ENCODE results near the gene BEND2. TPM values are rescaled to one million over a fixed set of nuclear protein-coding genes. Genes with fewer than 3 reads are reported as not detected.

Gene BEND2
- total RNA-seq, 2 donors from 2014 or later = not detected

GRCh38 chrX:18172970-18173369 is 47.7 kb downstream of the BEND2 start:
- H3K9me3 Mint-ChIP-seq = no peaks in the 10 kb centered on the region
- no peak overlapping the region for H3K4me3 Mint-ChIP-seq
- ATAC-seq (no peak), DNase-seq (ENCODE audit: low spot score) (no peak)
- H3K36me3 Mint-ChIP-seq = no peaks in the 10 kb centered on the region
- H3K4me1 Mint-ChIP-seq (ENCODE audit: low read depth in 2 of 2) = no peaks in the 10 kb centered on the region
- no peak overlapping the region for H3K27ac Mint-ChIP-seq
- H3K27me3 Mint-ChIP-seq = peaks cover 3 to 5% of the 10 kb centered on the region in 2 donors

GRCh38 chrX:18170910-18171309 is 49.8 kb downstream of the BEND2 start:
- Mint-ChIP-seq H3K4me1 (ENCODE audit: low read depth in 2 of 2) (no peaks in the 10 kb centered on the region), H3K27me3 (peaks cover 0 to 2% of the 10 kb centered on the region in 2 donors), H3K36me3 (no peaks in the 10 kb centered on the region), H3K4me3 (no peak overlapping the region), H3K9me3 (no peaks in the 10 kb centered on the region), H3K27ac (no peak overlapping the region)
- ATAC-seq (no peak), DNase-seq (ENCODE audit: low spot score) (no peak)

- H3K9me3 Mint-ChIP-seq = no peaks in the 10 kb centered on the region
- H3K4me1 Mint-ChIP-seq (ENCODE audit: low read depth in 2 of 2) = no peaks in the 10 kb centered on the region
- DNase-seq (ENCODE audit: low spot score) = no peak
- H3K27ac Mint-ChIP-seq = no peak overlapping the region
- no peak for ATAC-seq
- H3K27me3 Mint-ChIP-seq = peaks cover 0 to 2% of the 10 kb centered on the region in 2 donors
- H3K4me3 Mint-ChIP-seq = no peak overlapping the region
- no peaks in the 10 kb centered on the region for H3K36me3 Mint-ChIP-seq
Measured at GRCh38 chrX:18166068-18166467, 54.6 kb downstream of the BEND2 start.

- no peaks in the 10 kb centered on the region for H3K36me3 Mint-ChIP-seq
- no peak overlapping the region for H3K4me3 Mint-ChIP-seq
- peaks cover 0 to 4% of the 10 kb centered on the region in 2 donors for H3K4me1 Mint-ChIP-seq (ENCODE audit: low read depth in 2 of 2)
- peaks cover 4% of the 10 kb centered on the region for H3K9me3 Mint-ChIP-seq
- no peak overlapping the region for H3K27ac Mint-ChIP-seq
- ATAC-seq (no peak), DNase-seq (ENCODE audit: low spot score) (no peak)
- peaks cover 0 to 8% of the 10 kb centered on the region in 2 donors for H3K27me3 Mint-ChIP-seq
Measured at GRCh38 chrX:18160369-18160768, 60.3 kb downstream of the BEND2 start.

GRCh38 chrX:18158963-18159362 is 61.7 kb downstream of the BEND2 start:
- ATAC-seq = no peak
- peaks cover 0 to 8% of the 10 kb centered on the region in 2 donors for H3K27me3 Mint-ChIP-seq
- H3K27ac Mint-ChIP-seq = no peak overlapping the region
- H3K4me1 Mint-ChIP-seq (ENCODE audit: low read depth in 2 of 2) = peaks cover 0 to 4% of the 10 kb centered on the region in 2 donors
- H3K4me3 Mint-ChIP-seq = no peak overlapping the region
- peaks cover 4% of the 10 kb centered on the region for H3K9me3 Mint-ChIP-seq
- no peak for DNase-seq (ENCODE audit: low spot score)
- no peaks in the 10 kb centered on the region for H3K36me3 Mint-ChIP-seq

- ATAC-seq = no peak
Measured at GRCh38 chrX:18151649-18152048, 69.0 kb downstream of the BEND2 start.

GRCh38 chrX:18151157-18151556 is 69.5 kb downstream of the BEND2 start:
- Mint-ChIP-seq H3K4me3 (no peak overlapping the region), H3K4me1 (ENCODE audit: low read depth in 2 of 2) (no peaks in the 10 kb centered on the region), H3K36me3 (no peaks in the 10 kb centered on the region), H3K9me3 (peaks cover 5% of the 10 kb centered on the region), H3K27me3 (peaks cover 0 to 2% of the 10 kb centered on the region in 2 donors), H3K27ac (no peak overlapping the region)
- ATAC-seq (no peak), DNase-seq (ENCODE audit: low spot score) (no peak)

More at GRCh38 chrX:18151649-18152048, 69.0 kb downstream of the BEND2 start:
- Mint-ChIP-seq H3K4me1 (ENCODE audit: low read depth in 2 of 2) (peaks cover 0 to under 1% of the 10 kb centered on the region in 2 donors), H3K27me3 (peaks cover 0 to 2% of the 10 kb centered on the region in 2 donors), H3K4me3 (no peak overlapping the region), H3K27ac (no peak overlapping the region), H3K36me3 (no peaks in the 10 kb centered on the region), H3K9me3 (peaks cover 6% of the 10 kb centered on the region)
- no peak for DNase-seq (ENCODE audit: low spot score)

GRCh38 chrX:18149454-18149853 is 71.2 kb downstream of the BEND2 start:
- H3K4me3 Mint-ChIP-seq = no peak overlapping the region
- DNase-seq (ENCODE audit: low spot score) = no peak
- no peak overlapping the region for H3K27ac Mint-ChIP-seq
- H3K27me3 Mint-ChIP-seq = peaks cover 0 to 2% of the 10 kb centered on the region in 2 donors
- no peak for ATAC-seq
- H3K9me3 Mint-ChIP-seq = peaks cover 5% of the 10 kb centered on the region
- no peaks in the 10 kb centered on the region for H3K4me1 Mint-ChIP-seq (ENCODE audit: low read depth in 2 of 2)
- no peaks in the 10 kb centered on the region for H3K36me3 Mint-ChIP-seq

GRCh38 chrX:18146954-18147353 is 73.7 kb downstream of the BEND2 start:
- no peak for ATAC-seq
- H3K27ac Mint-ChIP-seq = no peak overlapping the region
- DNase-seq (ENCODE audit: low spot score) = no peak
- H3K4me3 Mint-ChIP-seq = no peak overlapping the region
- H3K9me3 Mint-ChIP-seq = peaks cover 5% of the 10 kb centered on the region
- H3K36me3 Mint-ChIP-seq = no peaks in the 10 kb centered on the region
- no peaks in the 10 kb centered on the region for H3K4me1 Mint-ChIP-seq (ENCODE audit: low read depth in 2 of 2)
- H3K27me3 Mint-ChIP-seq = no peaks in the 10 kb centered on the region

- no peaks in the 10 kb centered on the region for H3K36me3 Mint-ChIP-seq
- no peaks in the 10 kb centered on the region for H3K27me3 Mint-ChIP-seq
- H3K4me3 Mint-ChIP-seq = no peak overlapping the region
- H3K27ac Mint-ChIP-seq = no peak overlapping the region
- ATAC-seq = no peak
- no peaks in the 10 kb centered on the region for H3K4me1 Mint-ChIP-seq (ENCODE audit: low read depth in 2 of 2)
- peaks cover 2% of the 10 kb centered on the region for H3K9me3 Mint-ChIP-seq
- no peak for DNase-seq (ENCODE audit: low spot score)
Measured at GRCh38 chrX:18146009-18146408, 74.7 kb downstream of the BEND2 start.

- no peak for ATAC-seq
Measured at GRCh38 chrX:18136816-18137215, 83.9 kb downstream of the BEND2 start.

GRCh38 chrX:18133605-18134004 is 87.1 kb downstream of the BEND2 start:
- Mint-ChIP-seq H3K27ac (no peak overlapping the region), H3K36me3 (no peaks in the 10 kb centered on the region), H3K9me3 (no peaks in the 10 kb centered on the region), H3K4me1 (ENCODE audit: low read depth in 2 of 2) (no peaks in the 10 kb centered on the region), H3K27me3 (peaks cover 0 to 1% of the 10 kb centered on the region in 2 donors), H3K4me3 (no peak overlapping the region)
- ATAC-seq (no peak), DNase-seq (ENCODE audit: low spot score) (no peak)

More at GRCh38 chrX:18136816-18137215, 83.9 kb downstream of the BEND2 start:
- Mint-ChIP-seq H3K36me3 (no peaks in the 10 kb centered on the region), H3K9me3 (no peaks in the 10 kb centered on the region), H3K27me3 (peaks cover 0 to 16% of the 10 kb centered on the region in 2 donors), H3K27ac (no peak overlapping the region), H3K4me3 (no peak overlapping the region), H3K4me1 (ENCODE audit: low read depth in 2 of 2) (no peaks in the 10 kb centered on the region)
- no peak for DNase-seq (ENCODE audit: low spot score)

- Mint-ChIP-seq H3K27ac (no peak overlapping the region), H3K36me3 (no peaks in the 10 kb centered on the region), H3K9me3 (peaks cover 4% of the 10 kb centered on the region), H3K27me3 (peaks cover 0 to 4% of the 10 kb centered on the region in 2 donors), H3K4me3 (no peak overlapping the region), H3K4me1 (ENCODE audit: low read depth in 2 of 2) (no peaks in the 10 kb centered on the region)
- ATAC-seq = no peak
- no peak for DNase-seq (ENCODE audit: low spot score)
Measured at GRCh38 chrX:18129690-18130089, 91.0 kb downstream of the BEND2 start.

- Mint-ChIP-seq H3K9me3 (peaks cover 9% of the 10 kb centered on the region), H3K4me3 (no peak overlapping the region), H3K4me1 (ENCODE audit: low read depth in 2 of 2) (no peaks in the 10 kb centered on the region), H3K27me3 (peaks cover 0 to 10% of the 10 kb centered on the region in 2 donors), H3K36me3 (no peaks in the 10 kb centered on the region), H3K27ac (no peak overlapping the region)
- ATAC-seq (no peak), DNase-seq (ENCODE audit: low spot score) (no peak)
Measured at GRCh38 chrX:18126971-18127370, 93.7 kb downstream of the BEND2 start.

GRCh38 chrX:18119856-18120255 is 100.8 kb downstream of the BEND2 start:
- H3K27ac Mint-ChIP-seq = no peak overlapping the region
- DNase-seq (ENCODE audit: low spot score) = no peak

More at GRCh38 chrX:18119856-18120255, 100.8 kb downstream of the BEND2 start:
- Mint-ChIP-seq H3K36me3 (no peaks in the 10 kb centered on the region), H3K27me3 (peaks cover 0 to 9% of the 10 kb centered on the region in 2 donors), H3K4me3 (no peak overlapping the region), H3K9me3 (peaks cover 10% of the 10 kb centered on the region), H3K4me1 (ENCODE audit: low read depth in 2 of 2) (no peaks in the 10 kb centered on the region)
- no peak for ATAC-seq

Measured in natural killer cell treated with Interleukin-12 subunit alpha and Interleukin-12 subunit beta and Interleukin-15 and Interleukin-18, amount 100 ng/mL, for 72 hours (primary cell).